Glutamatergic neuron (in vitro differentiated cells): ENCODE data around the gene MRPL41. TPM values are rescaled to one million over a fixed set of nuclear protein-coding genes. Genes with fewer than 3 reads are reported as not detected.

Source experiments
- DNase-seq: peaks from one replicate; pipeline ENCODE4 v3.0.0; 2022
- H3K27ac Mint-ChIP-seq: one replicate; pipeline ENCODE4 v1.8.0; 2020; ENCODE audit warnings: mild to moderate bottlenecking, mixed read lengths, inconsistent platforms; ENCODE audit not compliant: unreplicated experiment
- H3K27me3 Mint-ChIP-seq: one replicate; pipeline ENCODE4 v1.8.0; 2020; ENCODE audit warnings: mild to moderate bottlenecking, moderate library complexity, mixed read lengths, inconsistent platforms; ENCODE audit not compliant: unreplicated experiment
- H3K36me3 Mint-ChIP-seq: one replicate; pipeline ENCODE4 v1.8.0; 2020; ENCODE audit warnings: mild to moderate bottlenecking, mixed read lengths, inconsistent platforms; ENCODE audit not compliant: unreplicated experiment
- H3K4me1 Mint-ChIP-seq: one replicate; pipeline ENCODE4 v1.8.0; 2020; ENCODE audit warnings: mild to moderate bottlenecking, low read depth, mixed read lengths, inconsistent platforms; ENCODE audit not compliant: unreplicated experiment
- H3K4me3 Mint-ChIP-seq: one replicate; pipeline ENCODE4 v1.8.0; 2020; ENCODE audit warnings: mild to moderate bottlenecking, mixed read lengths, inconsistent platforms; ENCODE audit not compliant: unreplicated experiment
- H3K9me3 Mint-ChIP-seq: one replicate; pipeline ENCODE4 v1.8.0; 2020; ENCODE audit warnings: mild to moderate bottlenecking, moderate library complexity, mixed read lengths, inconsistent platforms; ENCODE audit not compliant: unreplicated experiment
- CTCF ChIP-seq: fragments of 200-600 bp; sonication (generic); IDR thresholded peaks from one replicate; pipeline ENCODE4 v1.5.0; 2021; ENCODE audit not compliant: partially characterized antibody, unreplicated experiment
- total RNA-seq: library from RNA; stranded (reverse); fragmentation: NEBNext Ultra II Directional; extraction: Animal tissue kit (Norgen Biotek cat#: 25700); gene quantifications from one replicate; pipeline ENCODE4 v1.2.1, GENCODE V29; 2021; ENCODE audit not compliant: unreplicated experiment

Gene MRPL41
- total RNA-seq, 1 donor from 2014 or later: 48.9 TPM

- Mint-ChIP-seq H3K27me3 (no peaks in the 10 kb centered on the region), H3K4me1 (peaks cover 16% of the 10 kb centered on the region), H3K27ac (peak within 1 kb of the TSS; percentile 38), H3K4me3 (peak within 1 kb of the TSS; percentile 90), H3K9me3 (peaks cover 2% of the 10 kb centered on the region), H3K36me3 (peaks cover 5% of the 10 kb centered on the region)
- peak; percentile 99 for DNase-seq
- TF ChIP-seq CTCF: peak; percentile 97
These were observed 27.0 kb downstream of the MRPL41 start, which contains the start of gene DPH7 for GRCh38 chr9:137578518-137579258. Gene DPH7 (minus strand): TSS chr9:137578925. CDS start chr9:137578777, 148 bp downstream.

GRCh38 chr9:137579259-137579604 is 27.6 kb downstream of the MRPL41 start:
- Mint-ChIP-seq H3K27ac (peak overlapping the region; percentile 38), H3K9me3 (peaks cover 2% of the 10 kb centered on the region), H3K27me3 (no peaks in the 10 kb centered on the region), H3K36me3 (peaks cover 5% of the 10 kb centered on the region), H3K4me1 (peaks cover 16% of the 10 kb centered on the region), H3K4me3 (peak overlapping the region; percentile 72)
- no peak for DNase-seq
- TF ChIP-seq CTCF: no peak

GRCh38 chr9:137580209-137580953 is 28.7 kb downstream of the MRPL41 start:
- peaks cover 4% of the 10 kb centered on the region for H3K36me3 Mint-ChIP-seq
- DNase-seq: no peak
- H3K27me3 Mint-ChIP-seq: peaks cover 2% of the 10 kb centered on the region
- peaks cover 11% of the 10 kb centered on the region for H3K4me1 Mint-ChIP-seq
- H3K27ac Mint-ChIP-seq: no peak overlapping the region
- TF ChIP-seq CTCF: no peak
- H3K4me3 Mint-ChIP-seq: no peak overlapping the region
- H3K9me3 Mint-ChIP-seq: peaks cover 2% of the 10 kb centered on the region

GRCh38 chr9:137580954-137581322 is 29.3 kb downstream of the MRPL41 start:
- no peak overlapping the region for H3K27ac Mint-ChIP-seq
- H3K4me3 Mint-ChIP-seq: no peak overlapping the region
- H3K9me3 Mint-ChIP-seq: peaks cover 2% of the 10 kb centered on the region
- no peaks in the 10 kb centered on the region for H3K36me3 Mint-ChIP-seq
- no peak for DNase-seq
- TF ChIP-seq CTCF: no peak
- peaks cover 9% of the 10 kb centered on the region for H3K4me1 Mint-ChIP-seq
- peaks cover 2% of the 10 kb centered on the region for H3K27me3 Mint-ChIP-seq
